ENCODE results near the gene EFHD1. TPM values are rescaled to one million over a fixed set of nuclear protein-coding genes. Genes with fewer than 3 reads are reported as not detected.
"Not testable (repeated sequence)": the region's sequence is repeated elsewhere in the genome, so short reads cannot be mapped to it uniquely, and the experiment has no call there.

Gene EFHD1
- total RNA-seq, 1 experiment from 2014 or later: 0.52 TPM

DNA sequence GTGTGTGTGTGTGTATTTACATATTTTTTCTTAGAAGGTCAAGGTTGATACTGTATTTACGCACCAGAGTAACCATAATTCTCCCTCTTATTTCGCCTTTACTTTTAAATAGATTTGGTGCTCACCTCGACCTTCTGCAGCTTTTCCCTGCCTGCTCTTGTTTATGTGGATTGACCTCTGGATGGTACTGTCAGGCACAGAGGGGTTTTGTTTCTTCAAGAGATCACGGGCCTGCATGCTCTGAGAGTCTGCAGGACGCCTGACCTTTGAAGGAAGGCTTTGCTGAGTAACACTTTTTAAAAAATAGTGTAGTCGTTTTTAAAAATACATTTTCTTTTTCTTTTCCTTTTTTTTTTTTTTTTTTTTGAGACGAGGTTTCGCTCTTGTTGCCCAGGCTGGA is 18.1 kb upstream of the EFHD1 start:
- no peak for DNase-seq (ENCODE audit: low read depth)

DNA sequence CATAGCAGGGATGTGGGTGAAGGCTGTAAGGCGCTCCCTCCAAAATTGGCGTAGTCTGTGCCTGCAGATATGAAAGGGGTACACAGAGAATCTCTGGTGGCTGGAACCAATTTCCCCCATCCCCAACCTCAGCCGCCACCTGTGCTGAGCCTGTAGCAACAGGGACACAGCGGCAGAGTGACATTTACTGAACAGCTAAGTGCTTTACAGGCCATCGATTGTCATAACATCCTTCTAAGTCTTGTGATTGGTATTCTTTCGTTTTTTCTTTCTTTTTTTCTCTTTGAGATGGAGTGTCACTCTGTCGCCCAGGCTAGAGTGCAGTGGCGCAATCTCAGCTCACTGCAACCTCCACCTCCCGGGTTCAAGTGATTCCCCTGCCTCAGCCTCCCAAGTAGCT is 12.2 kb upstream of the EFHD1 start:
- no peak for DNase-seq (ENCODE audit: low read depth)

DNA sequence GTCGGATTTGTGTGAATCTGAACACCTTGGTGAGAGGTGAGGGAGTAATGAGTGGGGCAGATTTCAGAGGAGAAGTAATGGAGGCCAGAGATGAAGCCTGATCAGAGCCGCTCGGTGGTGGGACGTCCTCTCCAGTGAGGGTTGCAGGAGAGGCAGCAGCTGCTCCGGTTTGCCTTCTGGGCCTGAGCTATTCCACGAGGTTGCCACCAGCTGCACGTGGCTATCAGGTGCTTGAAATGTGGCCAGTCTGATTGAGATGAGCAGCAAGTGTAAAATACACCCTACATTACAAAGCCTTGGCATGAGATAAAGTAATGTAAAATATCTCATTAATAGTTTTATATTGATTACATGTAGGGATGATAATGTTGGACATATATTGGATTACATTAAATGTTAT is 10.8 kb upstream of the EFHD1 start:
- DNase-seq (ENCODE audit: low read depth): no peak

DNA sequence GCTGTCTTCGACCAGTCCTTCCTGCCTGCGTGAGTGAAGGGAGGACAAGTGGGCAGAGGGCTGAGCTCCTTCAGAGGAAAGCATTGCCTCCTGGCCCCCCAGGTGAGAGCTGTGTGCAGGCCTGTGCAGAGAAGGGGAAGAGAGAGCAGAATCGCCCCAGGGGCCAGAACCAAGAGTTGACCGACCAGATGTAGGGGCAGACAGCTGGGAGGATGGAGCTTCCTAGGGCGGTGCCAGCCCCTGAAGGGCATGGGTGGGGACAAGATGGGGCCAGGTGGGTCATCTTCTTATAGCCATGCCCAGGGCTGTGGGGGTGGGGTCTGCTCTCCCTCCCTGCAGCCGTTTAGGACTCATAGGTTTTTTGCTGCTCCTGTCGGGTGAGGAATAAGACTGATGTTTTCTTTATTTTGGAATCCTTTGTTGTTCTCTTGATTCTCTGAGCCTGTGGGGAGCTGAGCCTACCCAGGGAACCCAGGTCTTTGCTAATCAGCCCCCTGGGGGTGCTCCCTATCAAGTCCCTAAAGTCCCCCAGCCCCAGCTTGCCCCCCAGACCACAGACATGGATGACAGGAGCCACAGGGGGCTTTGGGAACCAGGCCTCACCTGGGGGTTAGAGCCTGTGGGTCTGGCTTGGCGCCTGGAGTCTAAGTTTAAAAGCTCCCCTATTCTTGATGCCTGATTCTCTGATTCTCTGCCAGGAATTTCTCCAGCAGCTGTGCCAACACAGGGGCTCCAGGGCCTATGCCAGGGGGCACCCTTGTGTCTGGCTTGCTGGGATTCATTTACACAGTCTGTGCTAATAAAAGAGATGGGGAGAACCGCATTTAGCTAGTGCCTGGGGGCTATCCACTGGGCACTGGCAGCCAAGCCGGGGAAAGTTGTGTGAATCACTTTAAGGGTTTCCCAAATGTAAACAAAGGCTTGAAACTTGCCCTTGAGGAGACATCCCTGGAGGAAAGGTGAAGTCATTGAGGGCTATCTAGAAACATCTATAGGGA is 9.3 kb upstream of the EFHD1 start:
- DNase-seq (ENCODE audit: low read depth): no peak

DNA sequence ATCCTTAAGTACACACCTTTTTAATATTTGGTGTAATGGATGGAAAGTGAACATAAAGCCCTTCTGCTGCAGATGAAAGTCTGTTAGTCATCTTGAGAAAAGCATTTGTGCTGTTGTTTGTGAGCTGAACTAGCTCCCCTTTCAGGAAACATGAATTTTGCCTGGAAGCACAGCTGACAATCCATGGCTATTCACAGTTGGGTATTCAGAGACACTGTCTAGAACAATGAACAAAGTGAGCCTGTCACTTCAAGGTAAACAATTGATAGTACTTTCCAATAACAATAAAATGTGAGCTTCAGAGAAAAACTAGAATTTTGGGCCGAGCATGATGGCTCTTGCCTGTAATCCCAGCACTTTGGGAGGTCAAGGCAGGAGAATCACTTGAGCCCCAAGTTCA is 6.8 kb upstream of the EFHD1 start:
- no peak for DNase-seq (ENCODE audit: low read depth)

DNA sequence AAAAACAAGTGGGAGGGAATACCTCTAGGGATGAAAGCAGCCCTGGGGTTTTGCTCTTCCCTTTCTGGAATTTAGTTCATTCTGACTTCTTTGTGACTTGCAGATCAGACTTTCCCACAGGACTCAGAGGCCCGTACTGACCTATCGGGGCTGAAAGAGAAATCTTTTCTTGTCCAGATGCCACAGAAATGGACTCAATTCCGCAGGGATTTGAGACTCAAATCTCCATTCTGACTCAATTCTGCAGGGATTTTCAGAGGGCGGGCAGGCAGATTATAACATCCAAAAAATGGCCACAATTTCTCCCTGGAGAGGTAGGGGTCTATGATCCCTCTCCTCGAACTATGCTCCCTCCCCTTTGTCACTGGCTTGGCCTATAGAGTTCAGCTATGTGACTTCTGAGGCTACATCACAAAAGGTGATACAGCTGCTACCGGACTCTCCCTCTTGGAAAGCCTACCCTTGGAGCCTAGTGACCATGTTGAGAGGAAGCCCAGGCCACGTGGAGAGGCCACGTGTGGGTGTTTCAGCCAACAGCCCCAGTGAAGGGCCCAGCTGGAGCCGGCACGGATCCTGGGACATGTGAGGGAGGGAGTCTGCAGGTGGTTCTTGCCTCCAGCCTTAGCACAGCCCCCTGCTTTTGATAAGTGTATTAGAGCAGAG is 4.8 kb upstream of the EFHD1 start:
- DNase-seq (ENCODE audit: low read depth): no peak

DNA sequence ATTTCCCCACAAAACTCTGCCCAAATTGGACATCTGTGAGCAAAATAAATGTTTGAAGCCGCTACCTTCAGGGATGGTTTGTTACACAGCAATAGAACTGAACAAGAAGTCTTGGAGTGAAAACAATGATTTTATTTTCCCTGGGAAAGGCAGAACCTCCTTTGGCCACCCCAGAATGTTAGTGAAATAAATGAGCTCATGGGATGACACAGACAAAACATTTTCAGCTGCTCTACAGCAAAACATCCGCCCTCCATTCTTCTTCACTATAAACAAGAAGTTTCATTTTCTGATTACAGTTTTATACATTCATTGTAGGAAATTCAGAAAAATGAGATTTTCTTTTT is 4.3 kb upstream of the EFHD1 start:
- DNase-seq (ENCODE audit: low read depth): no peak

DNA sequence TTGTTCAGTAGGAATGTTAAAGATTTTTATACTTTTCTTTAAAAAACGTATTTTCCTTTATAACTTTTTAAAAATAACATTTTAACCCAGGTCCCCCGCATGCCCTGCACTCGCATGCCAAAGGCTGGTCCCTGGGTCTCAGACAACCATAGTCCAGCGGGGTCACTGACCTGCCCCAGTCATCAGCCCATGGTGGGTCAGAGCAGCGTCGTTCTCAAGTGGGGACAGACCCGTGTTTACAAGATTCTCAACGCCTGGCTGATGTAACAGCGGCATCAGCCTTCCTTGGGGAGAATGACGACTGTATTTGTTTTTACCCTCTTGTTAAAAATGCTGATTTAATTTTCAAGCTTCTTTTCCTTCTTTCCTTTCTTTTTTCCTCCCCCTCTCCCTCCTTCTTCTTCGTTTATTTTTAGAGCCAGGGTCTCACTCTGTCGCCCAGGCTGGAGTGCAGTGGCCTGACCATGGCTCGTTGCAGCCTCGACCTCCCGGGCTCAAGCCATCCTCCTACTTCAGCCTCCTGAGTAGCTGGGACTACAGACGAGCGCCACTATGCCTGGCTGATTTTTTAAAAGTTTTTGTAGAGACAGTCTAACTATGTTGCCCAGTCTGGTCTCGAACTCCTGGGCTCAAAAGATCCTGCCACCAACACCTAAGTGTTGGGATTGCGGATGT is 1.0 kb upstream of the EFHD1 start:
- no peak for DNase-seq (ENCODE audit: low read depth)

DNA sequence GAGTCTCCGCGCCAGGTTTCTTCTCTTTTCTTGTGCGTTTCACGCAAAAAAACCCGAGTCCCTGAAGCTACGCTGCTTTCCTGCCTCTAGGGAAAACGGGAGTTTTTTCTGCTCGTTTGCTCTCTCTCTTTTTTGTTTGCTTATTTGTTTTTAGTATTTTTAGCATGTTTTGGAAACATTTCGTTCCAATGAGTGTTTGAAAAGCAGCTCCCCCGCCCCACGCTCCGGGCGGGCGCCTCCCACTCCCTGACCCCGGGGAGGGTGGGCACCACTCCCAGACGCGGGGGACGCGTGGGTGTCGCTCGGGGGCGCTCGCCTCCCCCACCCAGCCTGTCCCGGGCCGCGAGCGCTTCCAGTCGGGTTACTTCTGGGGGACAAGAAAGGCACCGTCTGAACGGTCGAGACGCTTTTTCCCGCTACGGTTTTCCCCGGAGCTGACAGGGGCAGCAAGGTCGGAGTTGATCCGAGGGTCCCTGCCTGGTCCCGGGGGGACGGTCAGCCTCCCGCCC is 446 bp upstream of the EFHD1 start:
- DNase-seq (ENCODE audit: low read depth): no peak

DNA sequence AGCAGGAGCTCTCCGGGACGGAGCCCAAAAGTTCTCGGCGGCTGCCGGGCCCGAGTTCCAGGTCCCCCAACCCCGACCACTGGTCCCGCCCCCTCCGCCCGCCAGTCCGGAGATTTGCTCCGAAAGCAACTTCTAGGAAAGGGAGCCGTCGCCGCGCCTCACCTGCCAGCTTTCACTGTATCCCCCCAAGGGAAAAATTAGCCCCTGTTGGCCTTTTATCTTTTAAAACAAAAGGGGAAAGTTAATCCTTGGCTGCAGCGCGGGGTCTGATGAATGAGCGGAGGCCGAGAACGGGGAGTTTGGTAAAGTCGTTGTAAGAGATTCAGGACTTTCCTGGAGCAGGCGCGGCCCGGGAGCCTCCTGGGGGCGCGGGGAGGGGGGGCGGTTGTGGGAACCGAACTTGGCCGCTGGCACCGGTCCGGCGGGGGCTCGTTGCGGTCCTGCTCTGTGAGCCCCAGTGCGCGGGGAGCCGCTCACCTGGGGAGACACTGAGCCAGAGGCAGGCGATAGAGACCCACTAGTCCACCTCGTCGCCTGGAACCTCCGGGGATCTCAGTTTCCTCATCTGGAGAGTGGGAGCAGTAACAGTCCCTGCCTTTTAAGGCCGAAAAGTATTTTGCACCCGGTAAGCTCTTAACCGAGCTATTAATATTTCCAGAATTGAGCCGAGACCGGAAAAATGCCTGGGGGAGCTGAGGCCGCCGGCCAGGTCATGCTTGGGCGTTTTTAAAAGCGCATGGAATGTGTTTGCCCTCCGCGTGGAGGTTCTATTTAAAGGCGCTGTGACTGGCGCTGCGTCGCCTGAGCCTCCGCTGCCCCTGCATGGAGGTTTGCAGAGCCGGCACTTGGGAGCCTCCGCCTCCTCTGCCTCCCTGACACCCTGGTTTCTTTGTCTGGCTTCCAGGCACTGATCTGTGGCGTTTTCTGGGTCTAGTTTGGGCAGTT is 1.1 kb downstream of the EFHD1 start:
- DNase-seq (ENCODE audit: low read depth): no peak

DNA sequence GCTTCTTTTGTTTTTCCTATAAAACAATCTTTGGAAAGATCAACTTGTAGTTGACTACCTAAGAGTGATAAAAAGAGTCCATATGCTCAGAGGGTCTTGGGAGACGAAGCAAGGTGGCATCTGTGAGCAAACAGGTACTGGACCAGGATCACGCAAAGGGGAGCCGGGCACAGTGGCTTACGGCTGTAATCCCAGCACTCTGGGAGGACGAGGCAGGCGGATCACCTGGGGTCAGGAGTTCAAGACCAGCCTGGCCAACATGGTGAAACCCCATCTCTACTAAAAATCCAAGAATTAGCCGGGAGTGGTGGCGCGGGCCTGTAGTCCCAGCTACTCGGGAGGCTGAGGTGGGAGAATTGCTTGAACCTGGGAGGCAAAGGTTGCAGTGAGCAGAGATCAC is 2.0 kb downstream of the EFHD1 start:
- not testable (repeated sequence) for DNase-seq (ENCODE audit: low read depth)

DNA sequence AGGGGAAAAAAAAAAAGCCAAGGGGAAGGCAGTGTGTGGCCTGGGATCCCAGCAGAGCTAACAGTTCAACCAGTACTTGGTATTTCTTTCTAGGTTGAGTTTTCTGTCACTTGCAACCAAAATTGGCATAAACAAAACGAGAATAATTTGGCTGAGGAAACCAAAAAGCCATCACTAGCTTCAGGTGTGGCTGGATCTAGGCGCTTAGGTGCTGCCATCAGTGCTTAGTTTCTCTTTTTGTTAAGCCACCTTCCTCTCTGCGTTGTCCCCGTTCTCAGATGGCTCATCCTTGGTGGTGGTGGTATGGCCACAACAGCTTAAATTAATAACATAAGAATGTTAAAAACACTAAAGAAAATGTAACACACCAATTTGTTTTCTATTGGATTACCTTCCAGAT is 2.4 kb downstream of the EFHD1 start:
- no peak for DNase-seq (ENCODE audit: low read depth)

DNA sequence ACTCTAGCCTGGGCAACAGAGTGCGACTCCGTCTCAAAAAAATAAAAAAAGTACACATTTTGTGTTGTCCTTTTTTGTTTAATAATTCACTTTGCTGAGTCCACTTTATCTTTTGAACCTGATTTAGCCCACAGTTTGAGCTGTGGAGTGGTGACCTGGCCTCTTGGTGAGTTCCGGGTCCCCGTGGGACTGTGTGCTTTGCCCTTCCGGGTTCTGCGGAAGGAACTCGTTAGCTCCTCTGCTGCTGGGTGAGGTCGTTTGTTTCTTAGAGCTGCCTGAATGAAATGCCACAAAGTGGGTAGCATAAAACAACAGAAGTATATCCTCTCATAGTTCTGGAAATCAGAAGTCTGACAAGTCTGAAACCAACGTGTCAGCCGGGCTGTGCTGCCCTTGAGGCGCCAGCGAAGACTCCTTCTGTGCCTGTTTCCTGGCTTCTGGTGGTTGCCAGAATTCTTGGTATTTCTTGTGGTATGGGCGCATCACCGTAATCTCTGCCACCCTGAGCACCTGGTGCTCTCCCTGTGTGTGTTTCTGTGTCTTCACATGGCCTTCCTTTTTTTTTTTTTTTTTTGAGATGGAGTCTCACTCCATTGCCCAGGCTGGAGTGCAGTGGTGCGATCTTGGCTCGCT is 3.5 kb downstream of the EFHD1 start:
- DNase-seq (ENCODE audit: low read depth): no peak

DNA sequence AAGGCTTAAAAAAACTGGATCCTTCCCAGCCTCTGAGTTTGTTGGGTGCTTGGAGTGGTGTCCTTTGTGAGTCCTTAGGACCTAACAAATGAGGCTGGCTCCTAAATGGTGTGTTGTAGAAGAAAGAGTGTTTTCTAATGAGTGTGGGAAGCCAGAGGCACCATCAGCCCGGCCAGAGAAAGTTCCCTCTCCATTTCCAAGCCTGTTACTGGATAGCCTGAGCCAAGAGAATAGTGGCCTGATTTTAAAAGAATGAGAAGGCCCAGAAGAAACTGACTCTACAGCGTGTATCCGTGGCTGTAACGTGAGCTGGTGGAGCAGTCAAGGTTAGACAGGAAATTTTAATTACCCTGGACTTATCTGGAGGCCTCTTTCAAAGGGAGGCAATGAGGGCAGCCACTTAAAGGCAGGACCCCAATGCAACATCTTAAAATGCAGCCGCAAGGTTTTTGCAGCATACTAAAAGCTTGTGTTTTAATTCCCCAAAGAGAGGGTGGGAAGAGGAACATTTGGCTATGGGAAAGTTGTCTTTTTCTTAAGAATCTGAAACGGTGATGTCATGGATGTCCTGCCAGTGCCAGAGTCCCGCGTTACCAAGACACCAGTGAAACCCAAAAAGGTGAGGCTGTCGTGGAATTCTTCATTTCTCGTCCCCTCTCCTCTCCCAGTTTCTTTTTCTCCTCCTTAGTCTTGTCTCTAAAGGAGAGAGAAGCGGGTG is 4.6 kb downstream of the EFHD1 start:
- no peak for DNase-seq (ENCODE audit: low read depth)

DNA sequence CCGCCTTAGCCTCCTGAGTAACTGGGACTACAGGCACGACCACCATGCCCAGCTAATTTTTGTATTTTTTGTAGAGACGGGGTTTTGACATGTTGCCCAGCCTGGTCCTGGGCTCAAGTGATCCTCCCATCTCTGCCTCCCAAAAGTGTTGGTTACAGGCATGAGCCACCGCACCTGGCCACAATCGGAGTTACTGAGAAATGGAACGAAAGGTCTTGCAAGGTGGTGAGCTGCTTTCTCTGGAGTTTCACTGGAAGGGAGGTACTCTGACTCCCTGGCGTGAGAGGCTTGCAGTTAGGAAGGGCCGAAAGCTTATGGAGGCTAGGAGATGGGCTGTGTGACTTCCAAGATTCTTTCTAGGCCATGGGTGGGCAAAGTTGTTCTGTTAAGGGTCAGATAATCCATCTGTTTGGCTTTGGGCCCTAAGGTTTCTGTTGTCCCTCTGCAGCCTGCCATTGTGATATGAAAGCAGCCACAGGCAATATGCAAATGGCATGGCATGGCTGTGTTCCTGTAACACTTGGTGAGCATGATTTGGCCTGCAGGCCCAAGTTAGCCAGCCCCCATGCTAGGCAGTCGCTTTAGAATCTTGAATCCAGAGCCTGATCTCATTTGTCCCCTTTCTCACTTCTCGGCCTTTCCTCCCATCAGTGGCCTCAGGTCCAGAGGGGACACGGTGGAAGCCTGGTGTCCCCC is 7.9 kb downstream of the EFHD1 start:
- DNase-seq (ENCODE audit: low read depth): no peak

DNA sequence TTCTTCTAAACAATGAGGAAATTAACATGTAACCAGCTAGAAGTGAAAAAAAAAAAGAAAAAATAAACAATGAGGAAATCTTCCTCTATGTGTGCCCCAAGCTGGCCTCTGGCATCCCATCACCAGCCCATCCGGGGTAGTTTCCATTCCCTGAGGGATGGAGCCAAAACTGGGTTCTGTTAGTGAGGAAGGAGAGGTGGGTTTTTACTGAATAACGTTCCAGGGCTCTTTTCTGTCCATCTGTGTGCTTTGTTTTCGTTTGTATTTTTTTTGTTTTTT is 9.7 kb downstream of the EFHD1 start:
- DNase-seq (ENCODE audit: low read depth): no peak

DNA sequence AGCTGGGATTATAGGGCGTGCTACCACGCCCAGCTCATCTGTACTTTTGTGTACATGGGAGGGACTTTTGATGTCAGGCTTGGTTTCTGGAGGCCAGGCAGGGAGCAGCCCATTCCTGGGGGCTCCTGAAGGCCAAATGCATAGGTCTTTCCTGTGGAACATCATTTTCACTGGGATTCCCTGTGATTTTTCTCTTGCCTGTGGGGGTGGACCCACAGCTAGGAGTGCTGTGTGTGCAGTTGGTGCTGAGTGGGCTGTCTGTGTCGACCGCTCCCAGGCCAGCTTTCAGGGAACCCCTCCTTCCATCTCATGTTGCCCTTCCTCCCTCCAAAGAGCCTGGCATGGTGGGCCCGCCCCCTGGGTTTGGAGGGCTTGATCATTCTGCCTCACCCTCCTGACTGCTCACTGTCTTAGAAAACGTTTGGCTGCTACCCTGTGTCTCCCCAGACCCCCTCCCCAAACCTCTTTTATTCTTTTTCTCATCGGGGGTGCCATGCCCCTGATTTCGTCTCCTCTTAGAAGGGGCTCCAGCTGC is 10.5 kb downstream of the EFHD1 start:
- DNase-seq (ENCODE audit: low read depth): no peak

DNA sequence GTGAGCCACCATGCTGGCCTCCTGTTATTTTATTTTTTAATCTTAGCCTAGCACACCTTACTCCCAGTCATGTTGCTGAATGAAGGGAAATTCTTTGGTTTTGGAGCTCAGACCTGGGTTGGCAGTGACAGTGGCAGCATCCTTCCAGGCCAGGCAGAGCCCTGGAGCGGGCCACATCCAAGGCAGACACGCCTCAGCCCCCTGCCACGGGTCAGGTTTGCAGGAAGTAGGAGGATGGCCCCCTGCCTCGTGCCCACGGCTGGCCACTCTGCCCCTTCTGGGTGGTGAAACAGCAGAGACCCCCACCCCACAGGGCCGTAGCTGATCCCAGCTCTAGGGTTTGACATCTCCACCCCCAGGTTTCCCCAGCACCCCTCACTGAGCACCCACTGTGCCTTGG is 11.7 kb downstream of the EFHD1 start:
- DNase-seq (ENCODE audit: low read depth): no peak

DNA sequence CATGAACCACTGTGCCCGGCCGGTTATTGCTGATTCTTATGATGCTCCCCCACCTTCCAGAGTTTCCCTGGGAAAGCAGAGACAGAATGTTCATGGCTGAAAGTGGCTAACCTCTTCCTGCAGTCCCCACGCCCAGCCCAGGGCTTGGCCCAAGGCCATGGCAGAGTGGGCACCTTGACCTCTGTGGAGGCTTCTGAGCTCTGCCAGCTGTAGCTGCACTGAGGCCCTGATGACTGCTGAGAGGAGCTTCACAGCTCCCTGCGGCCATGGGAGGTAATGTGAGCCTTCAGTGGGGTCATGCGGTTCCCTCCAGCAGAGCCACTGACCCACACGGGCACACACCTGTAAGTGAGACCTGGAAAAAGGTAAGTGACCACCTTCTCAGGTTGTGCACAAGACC is 13.3 kb downstream of the EFHD1 start:
- DNase-seq (ENCODE audit: low read depth): no peak

Data from LHCN-M2 (cell line).